OCI-LY7 (cell line): ENCODE data around the gene IGSF10.
"Not testable (repeated sequence)": the region's sequence is repeated elsewhere in the genome, so short reads cannot be mapped to it uniquely, and the experiment has no call there.

ENCODE experiments used
- EZH2phosphoT487 ChIP-seq: fragments of 200-600 bp; sonication (generic); IDR thresholded peaks from 2 replicates; pipeline ENCODE4 v1.6.1; 2018; ENCODE audit warnings: low read depth, borderline replicate concordance, mild to moderate bottlenecking, mixed run types, antibody characterized with exemption, low read length, moderate library complexity, mixed read lengths
- TF ChIP-seq, protein P1 (sequence below): fragments of 200-600 bp; sonication (generic); conservative IDR thresholded peaks from 2 replicates; pipeline ENCODE4 v1.5.1; 2014; ENCODE audit warnings: mild to moderate bottlenecking, antibody characterized with exemption, low read length, moderate library complexity, mixed read lengths

DNA sequence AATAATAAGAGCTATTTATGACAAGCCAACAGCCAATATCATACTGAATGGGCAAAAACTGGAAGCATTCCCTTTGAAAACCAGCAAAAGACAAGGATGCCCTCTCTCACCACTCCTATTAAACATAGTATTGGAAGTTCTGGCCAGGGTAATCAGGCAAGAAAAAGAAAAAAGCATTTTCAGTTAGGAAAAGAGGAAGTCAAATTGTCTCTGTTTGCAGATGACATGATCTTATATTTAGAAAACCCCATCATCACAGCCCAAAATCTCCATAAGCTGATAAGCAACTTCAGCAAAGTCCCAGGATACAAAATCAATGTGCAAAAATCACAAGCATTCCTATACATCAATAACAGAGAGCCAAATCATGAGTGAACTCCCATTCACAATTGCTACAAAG is 27.0 kb upstream of the IGSF10 start:
- TF ChIP-seq, protein P1, sequence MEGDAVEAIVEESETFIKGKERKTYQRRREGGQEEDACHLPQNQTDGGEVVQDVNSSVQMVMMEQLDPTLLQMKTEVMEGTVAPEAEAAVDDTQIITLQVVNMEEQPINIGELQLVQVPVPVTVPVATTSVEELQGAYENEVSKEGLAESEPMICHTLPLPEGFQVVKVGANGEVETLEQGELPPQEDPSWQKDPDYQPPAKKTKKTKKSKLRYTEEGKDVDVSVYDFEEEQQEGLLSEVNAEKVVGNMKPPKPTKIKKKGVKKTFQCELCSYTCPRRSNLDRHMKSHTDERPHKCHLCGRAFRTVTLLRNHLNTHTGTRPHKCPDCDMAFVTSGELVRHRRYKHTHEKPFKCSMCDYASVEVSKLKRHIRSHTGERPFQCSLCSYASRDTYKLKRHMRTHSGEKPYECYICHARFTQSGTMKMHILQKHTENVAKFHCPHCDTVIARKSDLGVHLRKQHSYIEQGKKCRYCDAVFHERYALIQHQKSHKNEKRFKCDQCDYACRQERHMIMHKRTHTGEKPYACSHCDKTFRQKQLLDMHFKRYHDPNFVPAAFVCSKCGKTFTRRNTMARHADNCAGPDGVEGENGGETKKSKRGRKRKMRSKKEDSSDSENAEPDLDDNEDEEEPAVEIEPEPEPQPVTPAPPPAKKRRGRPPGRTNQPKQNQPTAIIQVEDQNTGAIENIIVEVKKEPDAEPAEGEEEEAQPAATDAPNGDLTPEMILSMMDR, result not testable (repeated sequence)
- TF ChIP-seq EZH2phosphoT487, result not testable (repeated sequence)
